ENCODE measurements around the gene AGXT2.

DNA sequence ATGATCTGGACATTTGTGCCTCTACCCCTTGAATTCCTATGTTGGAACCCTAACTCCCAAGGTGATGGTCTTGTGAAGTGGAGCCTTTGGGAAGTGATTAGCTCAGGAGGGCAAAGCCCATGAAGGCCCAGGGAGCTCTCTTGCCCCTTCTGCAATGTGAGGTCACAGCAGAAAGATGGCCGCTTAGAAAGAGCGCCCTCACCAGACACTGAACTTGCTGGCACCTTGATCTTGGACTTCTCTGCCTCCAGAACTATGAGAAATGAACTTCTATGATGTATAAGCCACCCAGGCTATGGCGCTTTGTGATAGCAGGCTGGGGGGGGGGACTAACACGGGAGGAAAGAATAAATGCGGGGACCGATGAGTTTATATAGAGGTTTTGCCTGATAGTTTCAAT lies 45.3 kb downstream of the AGXT2 start:
- TF ChIP-seq TCF4 (CRISPR knock-in tag; IDR thresholded peaks at IDR 0.05; ENCODE audit: borderline replicate concordance): no peak
- TF ChIP-seq ZNF8 (CRISPR knock-in tag; IDR thresholded peaks at IDR 0.05): no peak
- TF ChIP-seq, protein P1, sequence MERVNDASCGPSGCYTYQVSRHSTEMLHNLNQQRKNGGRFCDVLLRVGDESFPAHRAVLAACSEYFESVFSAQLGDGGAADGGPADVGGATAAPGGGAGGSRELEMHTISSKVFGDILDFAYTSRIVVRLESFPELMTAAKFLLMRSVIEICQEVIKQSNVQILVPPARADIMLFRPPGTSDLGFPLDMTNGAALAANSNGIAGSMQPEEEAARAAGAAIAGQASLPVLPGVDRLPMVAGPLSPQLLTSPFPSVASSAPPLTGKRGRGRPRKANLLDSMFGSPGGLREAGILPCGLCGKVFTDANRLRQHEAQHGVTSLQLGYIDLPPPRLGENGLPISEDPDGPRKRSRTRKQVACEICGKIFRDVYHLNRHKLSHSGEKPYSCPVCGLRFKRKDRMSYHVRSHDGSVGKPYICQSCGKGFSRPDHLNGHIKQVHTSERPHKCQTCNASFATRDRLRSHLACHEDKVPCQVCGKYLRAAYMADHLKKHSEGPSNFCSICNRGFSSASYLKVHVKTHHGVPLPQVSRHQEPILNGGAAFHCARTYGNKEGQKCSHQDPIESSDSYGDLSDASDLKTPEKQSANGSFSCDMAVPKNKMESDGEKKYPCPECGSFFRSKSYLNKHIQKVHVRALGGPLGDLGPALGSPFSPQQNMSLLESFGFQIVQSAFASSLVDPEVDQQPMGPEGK (CRISPR knock-in tag; IDR thresholded peaks at IDR 0.05; ENCODE audit: borderline replicate concordance): no peak
